ENCODE data around the gene SAFB.

SAFB gene

DNA sequence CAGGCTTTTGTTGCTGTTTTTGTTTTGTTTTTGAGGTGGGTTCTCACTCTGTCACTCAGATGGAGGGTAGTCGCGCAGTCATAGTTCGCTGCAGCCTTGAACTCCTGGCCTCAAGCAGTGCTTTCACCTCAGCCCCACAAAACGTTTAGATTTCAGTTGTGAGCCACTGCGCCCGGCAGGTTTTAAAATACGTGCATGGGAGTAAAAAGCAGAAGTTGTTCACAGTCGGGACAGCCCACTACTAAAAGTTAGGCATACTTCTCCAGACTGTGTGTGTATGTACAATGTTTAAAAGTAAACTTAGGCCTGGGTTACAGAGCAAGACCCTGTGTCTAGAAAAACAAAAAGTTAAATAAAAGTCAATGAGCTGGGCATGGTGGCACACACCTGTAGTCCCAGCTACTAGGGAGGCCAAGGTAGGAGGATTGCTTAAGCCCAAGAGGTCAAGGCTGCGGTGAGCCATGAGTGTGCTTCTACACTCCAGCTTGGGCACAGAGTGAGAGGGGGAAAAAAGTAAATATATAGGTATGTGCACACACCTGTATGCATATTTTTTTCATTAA lies 6.1 kb downstream of the SAFB start:
- DNase-seq: no peak

DNA sequence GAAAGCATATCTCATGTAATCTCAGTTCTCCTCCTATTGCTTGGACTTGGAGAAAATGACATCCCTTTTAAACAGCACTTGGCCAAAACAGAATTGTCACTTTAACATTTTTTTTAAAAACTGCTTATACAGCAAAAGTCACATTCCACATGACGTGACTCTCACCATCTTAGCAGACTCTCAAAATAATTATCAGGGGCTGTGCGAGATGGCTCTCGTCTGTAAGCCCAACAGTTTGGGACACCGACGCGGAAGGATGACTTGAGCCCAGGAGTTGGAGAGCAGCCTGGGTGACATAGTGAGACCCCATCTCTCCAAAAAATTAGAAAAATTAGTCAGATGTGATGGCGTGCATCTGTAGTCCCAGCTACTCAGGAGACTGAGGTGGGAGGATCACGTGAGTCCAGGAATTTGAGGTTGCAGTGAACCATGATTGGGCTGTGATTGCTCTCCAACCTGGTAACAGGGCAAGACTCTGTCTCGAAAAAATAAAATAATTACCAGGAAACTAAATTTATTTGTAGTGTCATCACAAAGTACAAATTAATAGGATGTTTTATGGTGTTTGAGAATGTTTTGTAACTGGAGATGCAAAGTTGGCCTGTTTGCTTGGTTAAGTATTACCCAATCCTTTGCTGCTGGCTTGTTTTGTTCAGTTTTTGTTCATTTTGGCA lies 8.8 kb downstream of the SAFB start:
- no peak for DNase-seq

DNA sequence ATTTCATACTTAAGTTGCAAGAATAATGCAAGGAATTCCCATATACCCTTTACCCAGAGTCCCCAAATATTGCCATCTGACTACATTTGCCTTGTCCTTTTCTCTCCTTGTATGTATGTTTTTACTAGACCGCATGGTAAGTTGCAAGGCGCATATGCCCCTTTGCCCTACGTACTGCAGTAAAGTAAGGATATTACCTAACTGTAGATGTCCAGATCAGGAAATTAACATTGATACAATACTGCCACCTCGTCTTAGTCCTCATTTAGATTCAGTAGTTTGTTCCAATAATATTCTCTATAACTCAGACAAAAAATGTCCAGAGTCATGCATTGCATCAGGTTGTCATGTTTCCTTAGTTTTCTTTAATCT lies 9.3 kb downstream of the SAFB start:
- no peak for DNase-seq

DNA sequence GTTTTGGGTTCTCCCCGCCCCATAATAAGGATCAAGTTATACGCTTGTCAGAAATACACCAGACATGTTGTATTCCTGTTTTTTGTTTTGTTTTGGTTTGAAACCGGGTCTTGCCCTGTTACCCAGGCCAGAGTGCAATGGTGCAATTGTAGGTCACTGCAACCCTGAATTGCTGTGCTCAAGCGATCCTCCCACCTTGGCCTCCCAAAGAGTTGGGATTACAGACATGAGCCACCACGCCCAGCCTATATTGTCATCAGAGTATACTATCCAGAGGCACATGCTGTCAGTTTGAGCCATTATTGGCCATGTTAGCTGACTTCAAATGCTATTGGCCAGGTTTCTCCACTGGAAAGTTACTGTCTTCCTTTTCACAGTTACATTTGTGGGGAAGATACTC lies 9.8 kb downstream of the SAFB start:
- DNase-seq: no peak

DNA sequence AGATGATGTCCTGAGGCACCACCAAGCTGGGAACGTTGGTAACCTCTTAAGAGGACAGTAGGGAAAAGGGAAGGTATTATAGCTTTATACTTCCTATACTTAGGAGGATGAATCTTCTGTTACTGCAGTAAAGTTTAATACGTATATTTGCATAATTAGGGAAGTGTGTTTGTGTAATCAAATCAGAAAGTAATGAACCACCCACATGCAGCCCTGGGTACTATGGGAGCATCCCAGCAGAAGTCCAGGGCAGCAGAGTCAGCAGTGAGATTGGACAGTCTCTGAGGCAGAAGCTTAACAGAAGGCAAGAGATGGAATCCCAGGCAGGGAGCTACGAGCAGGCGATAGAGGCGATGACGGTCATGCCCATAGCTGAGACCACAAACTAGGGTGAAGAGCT lies 12.5 kb downstream of the SAFB start:
- no peak for DNase-seq

DNA sequence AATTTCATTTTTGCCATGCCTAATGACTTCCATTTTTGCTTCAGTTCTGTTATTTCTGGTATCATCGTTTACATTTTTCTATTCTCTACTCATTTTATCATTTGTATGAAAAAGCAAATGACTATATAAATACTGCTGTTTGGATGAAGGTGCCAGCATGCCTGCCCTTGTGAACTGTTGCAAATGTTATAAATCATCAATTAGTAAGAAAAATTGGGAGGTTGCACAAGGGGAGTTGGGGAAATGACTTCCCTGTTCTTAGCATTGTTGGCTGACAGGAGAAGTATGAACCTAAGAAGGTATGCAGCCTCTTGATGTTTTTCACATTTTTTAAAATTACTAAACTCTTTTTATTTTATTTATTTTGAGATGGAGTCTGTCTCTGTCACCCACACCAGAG lies 15.1 kb downstream of the SAFB start:
- DNase-seq: no peak

DNA sequence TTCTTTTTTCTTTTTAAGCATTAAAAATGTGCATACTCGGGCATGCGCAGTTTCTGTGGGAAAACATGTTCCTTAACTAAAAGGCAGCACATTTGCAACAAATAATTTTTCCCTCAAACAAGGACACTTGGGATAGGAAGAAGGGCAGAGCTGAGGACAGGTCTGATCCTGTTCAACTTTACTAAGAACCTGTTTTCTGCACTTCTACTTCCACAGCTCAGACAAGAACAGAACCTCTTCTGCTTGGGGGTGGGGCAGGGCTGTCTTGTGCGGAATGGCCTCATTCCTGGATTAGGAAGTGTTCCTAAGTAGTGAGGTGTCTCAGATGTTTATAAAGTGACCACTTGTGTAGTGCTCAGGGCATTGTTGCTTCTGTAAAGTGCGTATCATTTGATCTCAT lies 18.3 kb downstream of the SAFB start:
- DNase-seq: no peak

DNA sequence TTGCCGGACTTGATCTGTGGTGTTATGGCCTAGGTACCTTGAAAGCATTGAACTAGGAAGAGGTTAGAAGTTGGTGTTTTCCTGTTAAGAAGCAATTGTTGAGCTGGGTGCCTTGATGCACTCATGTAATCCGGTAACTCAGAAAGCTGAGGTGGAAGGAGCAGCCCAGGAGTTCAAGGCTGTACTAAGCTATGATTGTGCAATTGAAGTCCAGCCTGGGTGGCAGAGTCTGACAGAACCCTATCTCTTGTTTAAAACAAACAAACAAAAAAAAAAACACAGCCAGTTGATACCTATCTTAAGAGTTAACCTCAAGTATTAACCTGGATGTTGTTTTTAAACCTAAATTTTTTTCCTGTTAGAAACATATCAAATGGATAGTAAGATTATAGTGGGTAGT lies 19.3 kb downstream of the SAFB start:
- DNase-seq: no peak

DNA sequence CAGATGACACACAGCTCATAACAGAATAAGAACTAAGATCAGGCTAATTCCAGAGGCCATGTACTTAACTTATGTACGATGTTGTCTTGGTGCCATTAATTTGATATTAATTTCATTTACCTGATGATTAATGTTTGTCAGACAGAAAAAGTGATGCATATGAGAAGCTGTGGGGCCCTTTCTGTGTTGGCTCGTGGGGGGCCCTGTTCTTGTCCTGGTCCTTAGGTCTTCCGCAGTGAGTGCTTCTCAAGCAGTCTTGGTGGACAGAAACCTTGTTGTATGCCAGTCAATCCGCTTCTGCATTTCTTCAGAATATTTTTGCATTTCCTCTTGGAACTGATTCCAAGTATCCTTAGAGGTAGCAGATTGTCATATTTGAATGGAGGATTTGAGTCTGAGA lies 20.2 kb downstream of the SAFB start:
- DNase-seq: no peak

DNA sequence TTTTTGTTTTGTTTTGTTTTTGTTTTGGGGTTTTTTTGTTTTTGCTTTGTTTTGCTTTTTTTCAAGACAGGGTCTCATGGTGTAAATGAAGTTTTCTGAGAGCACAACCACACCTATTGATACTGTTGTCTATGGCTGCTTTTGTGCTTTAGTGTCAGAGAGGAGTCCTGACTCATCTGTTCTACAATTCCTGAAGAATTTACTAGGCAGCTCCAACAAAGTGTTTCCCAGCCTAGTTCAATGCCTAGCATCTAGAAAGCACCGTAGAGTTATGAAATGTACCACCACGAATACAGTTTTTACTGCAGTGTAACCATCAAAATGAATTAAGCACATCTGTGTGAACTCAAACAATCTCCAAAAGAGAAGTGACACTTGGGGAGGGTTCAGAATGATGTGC lies 21.2 kb downstream of the SAFB start:
- no peak for DNase-seq

DNA sequence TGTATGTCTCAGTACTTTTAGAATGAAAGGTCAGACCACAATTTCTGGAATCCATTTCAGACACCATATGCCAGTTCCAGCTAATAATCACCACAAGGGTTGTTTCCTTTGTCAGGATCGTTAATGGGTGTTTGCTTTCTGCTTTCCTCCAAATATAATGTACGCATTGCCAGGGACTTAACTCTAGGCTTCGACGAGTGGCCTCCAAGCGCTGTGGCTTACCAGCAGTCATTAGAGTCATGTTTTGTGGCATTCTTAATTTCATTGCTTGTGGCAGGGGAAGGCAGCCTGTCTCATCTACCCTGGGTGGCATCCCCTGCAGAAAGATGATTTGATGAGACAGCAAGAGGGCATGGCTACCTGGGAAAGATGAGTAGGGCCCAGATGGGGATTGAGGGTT lies 22.5 kb downstream of the SAFB start:
- DNase-seq: no peak

DNA sequence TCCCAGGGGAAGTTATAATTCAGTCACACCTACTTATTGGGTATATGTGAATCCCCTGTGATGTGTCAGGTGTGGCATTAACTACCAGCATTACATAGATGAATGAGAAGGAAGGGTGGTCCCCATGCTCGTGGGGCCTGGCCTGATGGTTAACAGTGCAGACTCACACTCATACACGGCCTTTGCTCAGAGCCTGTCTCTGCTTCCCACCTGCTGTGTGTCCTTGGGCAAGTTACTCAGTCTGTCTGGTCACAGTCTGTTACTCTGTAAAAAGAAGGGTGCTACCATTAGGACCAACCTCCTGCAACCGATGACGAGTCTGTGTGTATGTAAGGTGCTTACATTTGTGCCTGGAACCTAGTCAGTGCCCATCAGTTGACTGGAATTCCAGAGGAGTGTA lies 23.8 kb downstream of the SAFB start:
- no peak for DNase-seq

DNA sequence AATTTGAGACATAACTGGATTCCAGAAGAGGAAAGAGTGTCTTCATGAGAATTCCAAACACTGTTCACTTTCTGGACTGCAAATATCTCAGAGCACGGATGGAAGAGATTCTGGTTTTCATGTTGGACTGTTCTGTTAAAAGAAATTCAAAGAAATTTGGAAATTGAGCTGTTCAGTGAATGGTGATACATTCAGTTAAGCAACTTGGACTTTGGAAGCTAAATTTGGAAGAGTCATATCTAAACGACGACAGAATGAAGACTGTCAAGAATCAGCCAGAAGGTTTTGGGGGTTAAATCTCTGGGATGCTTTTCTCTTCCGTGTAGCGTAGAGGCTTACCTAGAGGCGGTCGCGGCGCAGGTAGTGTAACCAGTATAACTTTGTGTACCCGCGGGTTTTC lies 25.6 kb downstream of the SAFB start:
- DNase-seq: no peak

DNA sequence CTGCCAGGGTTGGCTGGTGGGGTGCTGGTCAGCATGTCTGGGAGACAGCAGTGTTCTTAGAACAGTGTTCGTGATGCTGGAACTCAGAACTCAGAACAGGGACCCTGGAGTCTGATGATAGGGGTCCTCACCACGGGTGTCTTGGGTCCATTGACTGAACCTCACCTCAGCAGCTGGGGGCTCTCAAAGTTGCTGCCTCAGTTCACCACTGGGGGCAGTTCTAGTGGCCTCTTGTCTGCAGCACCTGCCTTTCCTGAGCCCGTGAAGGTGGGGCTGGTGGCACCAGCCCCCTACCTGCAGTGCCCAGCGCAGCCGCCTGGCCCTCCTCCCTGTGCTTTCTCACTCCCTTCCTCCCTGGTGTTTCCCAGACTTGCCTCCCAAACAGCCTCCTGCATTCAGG lies 28.5 kb downstream of the SAFB start:
- DNase-seq: no peak

DNA sequence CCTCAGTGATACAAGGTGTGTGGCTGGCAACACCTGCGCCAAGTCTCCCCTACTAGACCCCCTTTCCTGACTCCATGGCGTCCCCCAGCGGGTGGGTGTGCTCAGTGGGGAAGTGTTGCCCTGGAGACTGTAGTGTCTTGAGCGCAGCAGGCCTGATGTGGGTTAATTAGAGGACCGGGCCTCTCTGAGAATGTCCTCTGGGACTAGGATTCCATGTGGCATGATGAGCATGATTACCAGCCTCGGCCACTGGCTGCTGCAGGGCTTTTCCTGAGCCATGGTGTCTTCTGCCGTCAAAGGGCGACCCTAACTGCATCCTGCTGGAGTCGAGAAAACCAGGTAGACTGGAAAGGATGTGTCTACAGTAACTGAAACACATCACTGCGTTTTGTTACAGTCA lies 29.4 kb downstream of the SAFB start:
- no peak for DNase-seq

DNA sequence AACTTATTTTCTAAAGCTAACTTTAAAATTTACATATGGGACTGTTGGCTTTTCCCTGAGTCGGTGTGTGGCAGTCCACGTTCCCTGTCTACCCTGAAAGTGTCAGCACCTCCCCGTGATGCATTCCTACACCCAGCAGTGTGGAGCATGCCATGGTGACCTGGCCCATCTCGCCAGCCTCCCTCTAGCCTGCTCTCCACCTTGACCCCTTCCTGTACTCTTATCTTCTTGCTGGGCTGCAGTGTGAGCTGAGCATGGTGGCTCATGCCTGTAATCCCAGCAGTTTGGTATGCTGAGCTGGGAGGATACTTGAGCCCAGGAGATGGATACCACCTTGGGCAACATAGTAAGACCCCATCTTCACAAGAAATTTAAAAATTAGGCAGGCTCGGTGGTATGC lies 32.0 kb downstream of the SAFB start:
- no peak for DNase-seq

DNA sequence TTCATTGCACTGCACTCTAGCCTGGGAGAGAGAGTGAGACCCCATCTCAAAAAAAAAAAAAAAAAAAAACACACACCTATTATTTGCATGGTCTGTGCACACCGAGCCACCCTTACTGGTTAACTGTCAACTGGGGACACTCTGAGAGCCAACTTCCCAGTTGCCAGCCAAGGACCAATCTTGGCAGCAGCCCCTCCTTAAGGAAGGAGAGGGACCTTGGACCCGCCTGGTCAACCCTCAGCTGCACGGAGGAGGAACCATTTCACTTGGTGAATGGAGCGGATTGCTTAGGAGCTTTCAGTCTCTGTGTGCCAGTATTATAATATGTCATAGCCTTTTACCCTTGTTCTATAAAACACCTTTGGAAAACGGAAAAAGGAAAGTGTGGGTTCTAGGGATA lies 32.5 kb downstream of the SAFB start:
- no peak for DNase-seq

DNA sequence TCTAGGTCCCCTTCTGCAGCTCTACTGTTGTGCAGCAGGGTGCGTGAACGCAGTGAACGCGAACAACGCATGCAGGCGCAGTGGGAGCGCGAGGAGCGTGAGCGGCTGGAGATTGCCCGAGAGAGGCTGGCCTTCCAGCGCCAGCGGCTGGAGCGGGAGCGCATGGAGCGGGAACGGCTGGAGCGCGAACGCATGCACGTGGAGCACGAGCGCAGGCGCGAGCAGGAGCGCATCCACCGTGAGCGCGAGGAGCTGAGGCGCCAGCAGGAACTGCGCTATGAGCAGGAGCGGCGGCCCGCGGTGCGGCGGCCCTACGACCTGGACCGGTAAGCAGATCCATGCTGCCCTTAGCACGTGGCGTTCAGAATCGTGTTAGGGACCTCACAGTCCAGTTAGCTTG lies 38.6 kb downstream of the SAFB start:
- DNase-seq: no peak

DNA sequence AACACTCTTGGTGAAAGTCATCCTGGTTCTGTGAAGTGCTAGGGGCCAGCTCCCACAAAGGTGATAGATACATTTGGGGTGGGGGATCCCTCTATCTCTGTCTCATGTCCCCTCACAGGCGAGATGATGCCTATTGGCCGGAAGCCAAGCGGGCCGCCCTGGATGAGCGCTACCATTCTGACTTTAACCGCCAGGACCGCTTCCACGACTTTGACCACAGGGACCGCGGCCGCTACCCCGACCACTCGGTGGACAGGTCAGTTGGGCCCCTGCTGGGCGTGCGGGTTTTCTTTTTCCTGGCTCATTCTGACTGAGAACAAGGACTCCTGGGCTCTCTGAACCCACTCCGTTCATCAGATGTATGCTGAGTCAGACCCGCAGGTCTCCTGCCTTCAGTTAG lies 41.0 kb downstream of the SAFB start:
- no peak for DNase-seq

DNA sequence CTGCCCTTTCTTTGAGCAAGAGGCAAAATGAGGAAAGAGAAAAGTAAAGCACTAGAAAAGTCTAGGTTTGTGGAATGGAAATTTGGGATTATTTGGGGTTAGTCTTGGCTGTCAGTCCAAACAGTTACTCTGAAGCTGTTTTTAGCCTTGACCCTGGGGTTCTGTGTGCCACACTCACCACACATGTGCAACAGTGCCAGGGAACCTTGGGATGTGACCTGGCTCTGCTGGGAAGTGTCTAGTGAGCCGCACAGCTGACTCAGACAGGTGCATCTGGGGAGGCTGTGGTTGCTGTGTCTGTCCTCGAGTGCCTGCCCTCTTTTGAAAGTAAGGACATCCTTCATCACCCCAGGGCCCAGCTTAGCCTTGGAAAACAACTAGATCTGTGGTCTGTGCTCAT lies 41.6 kb downstream of the SAFB start:
- no peak for DNase-seq

DNA sequence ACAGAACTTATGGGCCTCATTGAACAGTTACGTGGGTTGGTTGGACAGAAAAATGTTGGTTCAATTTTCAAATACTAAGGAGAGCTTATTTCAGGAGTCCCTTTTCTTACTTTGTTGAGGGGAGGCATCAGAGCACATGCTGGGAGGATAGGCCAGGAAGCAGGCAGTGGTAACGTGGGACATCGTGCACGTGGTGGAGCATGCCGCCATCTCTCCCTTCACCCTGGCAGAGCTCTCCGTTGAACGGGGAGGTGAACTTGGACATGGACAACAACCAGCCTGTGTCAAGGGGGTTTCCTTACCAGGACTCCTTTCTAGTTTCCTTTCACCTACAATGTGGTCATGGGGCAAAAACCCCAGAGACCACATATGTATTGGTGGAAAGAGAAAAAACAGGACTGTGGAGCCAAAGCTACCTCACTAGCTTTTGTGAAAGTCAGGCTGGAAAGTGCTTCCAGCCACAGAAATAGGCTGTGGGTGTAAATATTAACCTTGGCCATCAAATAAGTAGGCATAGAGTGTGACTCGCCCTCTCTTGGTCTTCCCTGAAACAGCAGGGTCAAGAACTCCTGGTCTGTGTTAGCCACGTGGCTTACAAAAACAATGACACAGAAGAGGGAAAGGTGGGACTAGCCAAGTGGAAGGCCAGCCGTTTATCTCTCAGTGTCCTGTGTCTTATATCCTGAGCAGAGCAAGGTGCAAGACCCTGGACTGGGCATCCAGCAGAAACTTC lies 43.1 kb downstream of the SAFB start:
- no peak for DNase-seq

DNA sequence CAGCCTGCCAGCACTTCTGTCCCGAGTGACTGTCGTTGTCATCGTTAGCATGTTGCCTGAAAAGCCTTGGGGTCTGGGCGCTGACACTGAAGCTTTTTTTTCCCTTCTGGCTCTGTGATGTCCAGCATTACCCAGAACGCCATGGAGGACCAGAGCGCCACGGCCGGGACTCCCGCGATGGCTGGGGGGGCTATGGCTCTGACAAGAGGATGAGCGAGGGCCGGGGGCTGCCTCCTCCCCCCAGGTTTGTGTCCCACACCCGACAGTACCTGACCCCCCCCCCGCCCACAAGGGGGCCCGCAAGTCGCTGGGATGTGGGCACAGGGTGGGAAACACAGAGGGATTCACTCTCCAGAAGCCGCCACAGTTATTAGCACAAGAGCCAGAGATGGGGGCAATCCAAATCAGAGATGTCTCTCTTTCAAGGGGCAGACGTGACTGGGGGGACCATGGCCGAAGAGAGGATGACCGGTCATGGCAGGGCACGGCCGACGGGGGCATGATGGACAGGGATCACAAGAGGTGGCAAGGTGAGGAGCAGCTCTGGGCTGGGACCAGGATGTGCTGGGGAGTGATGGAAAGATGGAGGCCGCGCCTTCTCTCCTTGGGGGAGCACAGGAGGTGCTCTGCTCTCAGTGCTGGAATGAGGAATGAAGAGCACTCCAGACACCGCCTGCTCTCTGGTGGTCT lies 44.2 kb downstream of the SAFB start:
- DNase-seq: no peak

DNA sequence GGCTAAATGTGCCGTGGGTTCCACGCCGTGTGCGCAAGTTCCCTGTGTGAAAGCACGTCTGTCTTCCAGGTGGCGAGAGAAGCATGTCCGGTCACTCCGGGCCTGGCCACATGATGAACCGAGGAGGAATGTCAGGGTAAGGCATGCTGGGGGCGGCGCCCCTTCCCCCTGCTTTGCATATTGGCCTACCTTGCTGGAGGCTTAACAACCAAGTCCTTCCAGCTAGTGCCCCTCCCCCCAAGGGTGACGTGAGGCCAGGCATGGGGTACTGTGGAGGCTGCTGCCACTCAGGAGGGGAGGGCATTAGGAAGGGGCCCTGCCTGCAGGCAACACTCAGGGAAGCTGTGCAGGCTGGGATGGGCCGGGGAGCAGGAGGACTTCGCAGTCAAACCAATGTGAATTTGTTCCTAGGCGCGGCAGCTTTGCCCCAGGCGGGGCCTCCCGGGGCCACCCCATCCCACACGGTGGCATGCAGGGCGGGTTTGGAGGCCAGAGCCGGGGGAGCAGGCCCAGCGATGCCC lies 44.9 kb downstream of the SAFB start:
- no peak for DNase-seq

DNA sequence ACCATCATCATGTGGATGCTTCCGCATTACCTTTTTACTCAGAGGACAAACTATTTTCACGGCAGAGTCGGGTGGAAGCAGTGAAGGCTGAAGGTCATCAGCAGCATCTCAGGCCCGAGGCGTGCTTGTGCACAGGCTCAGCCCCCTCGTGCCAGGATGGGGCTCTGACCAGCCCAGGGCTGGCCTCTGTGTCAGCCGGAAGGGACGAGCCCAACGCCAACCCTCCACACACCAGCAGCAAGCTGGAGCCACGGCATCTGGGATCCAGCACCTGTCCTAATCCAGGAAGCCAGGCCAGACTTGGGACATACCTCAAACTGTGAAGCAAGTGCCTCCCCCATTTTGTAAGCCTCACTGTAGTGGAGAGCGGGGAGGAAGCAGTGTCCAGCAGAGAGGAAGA lies 46.3 kb downstream of the SAFB start:
- DNase-seq: no peak
